HL-60 (cell line): Measurements from ENCODE around the gene MRPL32.
A peak's percentile ranks its signal among the peaks of the same experiment; 100 is the strongest.

Experiments used
- DNase-seq, 2 experiments: peaks; one replicate each; pipeline ENCODE4 v3.0.0-alpha.2; 2010 to 2020; ENCODE audit warnings: low read depth in 1 of 2, low spot score in 1 of 2
- H3K27ac ChIP-seq: fragments of 250-450 bp; sonication (Bioruptor Pico); replicated peaks from 2 replicates; pipeline ENCODE4 v1.5.1; 2020; ENCODE audit warnings: mild to moderate bottlenecking, moderate library complexity
- H3K27me3 ChIP-seq: fragments of 250-450 bp; sonication (Bioruptor Pico); 2 replicates; pipeline ENCODE4 v1.5.1; 2021; ENCODE audit warnings: mild to moderate bottlenecking, moderate library complexity; ENCODE audit not compliant: insufficient read depth, poor library complexity, severe bottlenecking
- H3K4me3 ChIP-seq: replicated peaks from 2 replicates; pipeline ENCODE4 v1.5.1; 2011; ENCODE audit warnings: mild to moderate bottlenecking, control low read depth, low read length; ENCODE audit not compliant: insufficient read depth
- CTCF ChIP-seq: IDR thresholded peaks from one replicate; pipeline ENCODE4 v1.5.1; 2011; ENCODE audit warnings: low read length, control low read depth, inconsistent platforms; ENCODE audit not compliant: insufficient read depth
- GABPA ChIP-seq: IDR thresholded peaks from 2 replicates; pipeline ENCODE4 v1.6.1; 2012; ENCODE audit warnings: low read depth
- POLR2AphosphoS5 ChIP-seq: IDR thresholded peaks from 2 replicates; pipeline ENCODE4 v1.6.1; 2012; ENCODE audit warnings: low read depth
- REST ChIP-seq: IDR thresholded peaks from 2 replicates; pipeline ENCODE4 v1.6.1; 2012; ENCODE audit warnings: low read depth; ENCODE audit not compliant: insufficient replicate concordance
- SPI1 ChIP-seq: IDR thresholded peaks from 2 replicates; pipeline ENCODE4 v1.6.1; 2012; ENCODE audit warnings: low read depth, mild to moderate bottlenecking, borderline replicate concordance

MRPL32 gene

GRCh38 chr7:42922017-42922753 is 10.0 kb upstream of the MRPL32 start:
- H3K27me3 ChIP-seq: no peaks in the 10 kb centered on the region
- no peak overlapping the region for H3K27ac ChIP-seq
- TF ChIP-seq POLR2AphosphoS5 (no peak), CTCF (no peak), SPI1 (no peak), REST (no peak), GABPA (no peak)

GRCh38 chr7:42924223-42924838 is 7.8 kb upstream of the MRPL32 start:
- no peaks in the 10 kb centered on the region for H3K27me3 ChIP-seq
- DNase-seq: no peak
- no peak overlapping the region for H3K27ac ChIP-seq
- TF ChIP-seq REST (no peak), CTCF (no peak), SPI1 (no peak), GABPA (no peak), POLR2AphosphoS5 (no peak)
- H3K4me3 ChIP-seq: no peak overlapping the region

More at GRCh38 chr7:42922017-42922753, 10.0 kb upstream of the MRPL32 start:
- H3K4me3 ChIP-seq: no peak overlapping the region
- DNase-seq: no peak

GRCh38 chr7:42925630-42926029 is 6.5 kb upstream of the MRPL32 start:
- H3K27me3 ChIP-seq: no peaks in the 10 kb centered on the region
- DNase-seq: no peak
- TF ChIP-seq GABPA (no peak), REST (no peak), POLR2AphosphoS5 (no peak), SPI1 (no peak), CTCF (no peak)
- peak overlapping the region; percentile 42; the same call in 1 of the 2 replicates for H3K27ac ChIP-seq
- H3K4me3 ChIP-seq: no peak overlapping the region
